Right lobe of liver (tissue), 4 donors: ENCODE results near the gene ADAMTS14.

ENCODE experiments used
- CTCF ChIP-seq, 4 donors: fragments of 200-600 bp in 3 of 4; fragments of 450-650 bp in 1 of 4; IDR thresholded peaks; one replicate each; pipeline versions ENCODE4 v1.5.1 to v1.8.0; 2016 to 2022; ENCODE audit warnings: antibody characterized with exemption in 4 of 4, mild to moderate bottlenecking in 2 of 4
- POLR2A ChIP-seq: fragments of 450-650 bp; IDR thresholded peaks from one replicate; pipeline ENCODE4 v1.6.1; 2017; ENCODE audit warnings: antibody characterized with exemption, mild to moderate bottlenecking
- donor health status: DM: no; HTN: no; CAD: no.
- donor health status: DM: no; HTN: no; CAD: no.
- donor health status: DM: no; HTN: yes; CAD: no.

- TF ChIP-seq CTCF (IDR thresholded peaks at IDR 0.05) (no peak), POLR2A (no peak)
These were observed 10.5 kb upstream of the ADAMTS14 start for GRCh38 chr10:70661623-70662361.
